Peyer's patch (tissue), 4 donors: ENCODE data around the gene ELOVL1. TPM values are rescaled to one million over a fixed set of nuclear protein-coding genes. Genes with fewer than 3 reads are reported as not detected.

Experiments used
- DNase-seq, 3 donors: peaks; one replicate each; pipeline ENCODE4 v3.0.0-alpha.2; 2017 to 2019
- H3K27ac ChIP-seq, 4 donors: fragments of 200-600 bp; sonication (generic); one replicate each; pipeline ENCODE4 v1.5.1; 2016 to 2019
- H3K27me3 ChIP-seq, 2 donors: fragments of 200-600 bp; sonication (generic); one replicate each; pipeline ENCODE4 v1.5.1; 2019
- H3K36me3 ChIP-seq, 3 donors: fragments of 200-600 bp; sonication (generic); one replicate each; pipeline ENCODE4 v1.5.1; 2016 to 2019
- H3K4me1 ChIP-seq, 4 donors: fragments of 200-600 bp; sonication (generic); one replicate each; pipeline ENCODE4 v1.5.1; 2016 to 2019
- H3K4me3 ChIP-seq, 4 donors: fragments of 200-600 bp; sonication (generic); 1 replicate in 3 of 4; 2 replicates in 1 of 4; pipeline ENCODE4 v1.5.1; 2016 to 2019; ENCODE audit warnings: mild to moderate bottlenecking in 1 of 4
- H3K9me3 ChIP-seq, 4 donors: fragments of 200-600 bp; sonication (generic); one replicate each; pipeline ENCODE4 v1.5.1; 2016 to 2019; ENCODE audit warnings: mild to moderate bottlenecking in 1 of 4
- CTCF ChIP-seq, 6 experiments: fragments of 450-650 bp in 4 of 6; fragments of 200-600 bp in 2 of 6; sonication (generic) in 1 of 6; IDR thresholded peaks; one replicate each; pipeline ENCODE4 v1.5.1; 2017 to 2019; ENCODE audit warnings: antibody characterized with exemption in 6 of 6, mild to moderate bottlenecking in 3 of 6, moderate library complexity in 1 of 6
- POLR2A ChIP-seq, 2 donors: fragments of 450-650 bp; IDR thresholded peaks; one replicate each; pipeline ENCODE4 v1.5.1; 2017; ENCODE audit warnings: antibody characterized with exemption in 2 of 2, mild to moderate bottlenecking in 2 of 2, moderate library complexity in 2 of 2
- total RNA-seq, 4 donors: library from RNA; depleted of rRNA; stranded (reverse); fragments of >200 nt; gene quantifications; one replicate each; pipeline ENCODE4 v1.1.0, GENCODE V29; 2016

Gene ELOVL1
- total RNA-seq, 4 donors from 2014 or later: 29.7 to 101 (median 71.3) TPM

DNA sequence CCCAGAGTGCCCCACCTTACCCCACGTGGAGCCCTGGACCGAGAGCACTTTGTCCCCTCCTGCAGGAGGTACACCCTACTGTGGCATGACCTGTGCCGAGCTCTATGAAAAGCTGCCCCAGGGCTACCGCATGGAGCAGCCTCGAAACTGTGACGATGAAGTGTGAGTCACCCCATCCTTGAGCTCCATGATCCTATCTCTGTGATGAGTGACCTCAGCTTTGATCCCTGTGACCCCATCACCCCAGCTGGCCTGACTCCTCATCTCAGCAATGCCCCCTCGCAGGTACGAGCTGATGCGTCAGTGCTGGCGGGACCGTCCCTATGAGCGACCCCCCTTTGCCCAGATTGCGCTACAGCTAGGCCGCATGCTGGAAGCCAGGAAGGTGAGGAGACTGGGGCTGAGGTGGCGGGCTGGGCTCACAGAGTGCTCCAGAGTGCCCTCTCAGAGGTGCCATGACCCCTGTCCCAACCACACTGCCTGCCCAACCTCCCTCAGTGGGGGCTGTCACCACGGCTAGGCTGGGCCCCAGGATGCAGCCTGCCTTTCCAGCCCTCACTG, 46.4 kb downstream of the ELOVL1 start:
- Histone ChIP-seq H3K4me1 (no peaks in the 10 kb centered on the region), H3K4me3 (no peak overlapping the region), H3K36me3 (no peaks in the 10 kb centered on the region), H3K27ac (no peak overlapping the region), H3K27me3 (no peaks in the 10 kb centered on the region), H3K9me3 (no peaks in the 10 kb centered on the region)
- DNase-seq: no peak
- TF ChIP-seq CTCF (IDR thresholded peaks at IDR 0.05) (no peak), POLR2A (IDR thresholded peaks at IDR 0.05) (no peak)

GRCh38 chr1:43319766-43320165, 48.0 kb downstream of the ELOVL1 start:
- TF ChIP-seq CTCF (IDR thresholded peaks at IDR 0.05): no peak
- H3K27ac ChIP-seq: no peak overlapping the region
- no peaks in the 10 kb centered on the region for H3K36me3 ChIP-seq
- no peaks in the 10 kb centered on the region for H3K27me3 ChIP-seq
- H3K4me1 ChIP-seq: no peaks in the 10 kb centered on the region
- no peaks in the 10 kb centered on the region for H3K9me3 ChIP-seq
- no peak overlapping the region for H3K4me3 ChIP-seq
- DNase-seq: no peak

DNA sequence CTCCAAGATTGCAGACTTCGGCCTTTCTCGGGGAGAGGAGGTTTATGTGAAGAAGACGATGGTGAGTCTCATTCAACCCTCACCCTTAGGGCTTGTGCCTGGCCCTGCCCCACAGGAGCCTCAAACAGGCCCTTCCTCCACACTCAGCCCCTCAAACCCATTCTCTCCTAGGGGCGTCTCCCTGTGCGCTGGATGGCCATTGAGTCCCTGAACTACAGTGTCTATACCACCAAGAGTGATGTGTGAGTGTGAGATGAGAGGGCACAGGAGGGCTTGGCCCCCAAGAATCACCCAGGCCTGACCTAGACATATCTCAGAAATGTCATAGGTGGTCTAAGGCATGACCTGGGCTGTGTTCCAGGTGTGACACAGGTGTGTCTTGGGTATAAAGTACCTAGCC, 48.5 kb downstream of the ELOVL1 start:
- Histone ChIP-seq H3K36me3 (no peaks in the 10 kb centered on the region), H3K27ac (no peak overlapping the region), H3K9me3 (no peaks in the 10 kb centered on the region), H3K27me3 (no peaks in the 10 kb centered on the region), H3K4me3 (no peak overlapping the region), H3K4me1 (no peaks in the 10 kb centered on the region)
- DNase-seq: no peak
- TF ChIP-seq CTCF (IDR thresholded peaks at IDR 0.05) (no peak), POLR2A (IDR thresholded peaks at IDR 0.05) (no peak)

DNA sequence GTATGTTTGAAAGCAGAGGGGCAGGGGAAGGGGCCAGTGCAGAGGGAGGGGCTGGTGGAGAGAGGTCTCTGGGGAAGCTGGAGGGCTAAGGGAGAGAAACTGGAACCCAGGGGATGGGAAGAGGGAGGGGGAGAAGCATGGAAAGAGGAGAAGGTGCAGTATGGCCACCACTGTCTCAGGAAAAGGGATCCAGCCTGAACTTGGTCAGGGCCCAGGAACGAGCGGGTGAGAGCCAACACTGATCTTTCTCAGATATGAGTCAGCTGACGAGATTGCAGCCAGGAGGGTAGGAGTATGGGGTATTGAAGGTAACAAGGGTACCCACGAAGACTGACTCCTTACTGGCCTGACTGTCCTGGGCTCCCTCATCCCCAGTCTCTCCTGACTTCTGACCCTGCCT, 49.0 kb downstream of the ELOVL1 start:
- Histone ChIP-seq H3K36me3 (no peaks in the 10 kb centered on the region), H3K27me3 (no peaks in the 10 kb centered on the region), H3K4me3 (no peak overlapping the region), H3K9me3 (no peaks in the 10 kb centered on the region), H3K27ac (no peak overlapping the region), H3K4me1 (no peaks in the 10 kb centered on the region)
- DNase-seq: no peak
- TF ChIP-seq CTCF (IDR thresholded peaks at IDR 0.05) (no peak), POLR2A (IDR thresholded peaks at IDR 0.05) (no peak)

GRCh38 chr1:43317817-43318471, 49.9 kb downstream of the ELOVL1 start:
- Histone ChIP-seq H3K9me3 (no peaks in the 10 kb centered on the region), H3K27ac (no peak overlapping the region), H3K4me3 (no peak overlapping the region), H3K27me3 (no peaks in the 10 kb centered on the region), H3K4me1 (no peaks in the 10 kb centered on the region), H3K36me3 (no peaks in the 10 kb centered on the region)
- TF ChIP-seq CTCF (IDR thresholded peaks at IDR 0.05): no peak
- no peak for TF ChIP-seq POLR2A (IDR thresholded peaks at IDR 0.05)
- no peak for DNase-seq
